ENCODE results near the gene PGLYRP1. TPM values are rescaled to one million over a fixed set of nuclear protein-coding genes. Genes with fewer than 3 reads are reported as not detected.

The PGLYRP1 gene
- total RNA-seq, 1 donor from 2014 or later: not detected

- Histone ChIP-seq H3K9me3 (ENCODE audit: insufficient read depth, low read depth, low read length) (no peaks in the 10 kb centered on the region), H2AFZ (ENCODE audit: low read depth, low read length) (no peak overlapping the region), H4K20me1 (ENCODE audit: insufficient read depth, low read length) (peaks cover 15% of the 10 kb centered on the region), H3K4me1 (ENCODE audit: insufficient read depth, low read length) (peaks cover 10% of the 10 kb centered on the region), H3K27ac (ENCODE audit: low read depth, low read length) (no peak overlapping the region), H3K27me3 (ENCODE audit: insufficient read depth, low read length) (peaks cover 12% of the 10 kb centered on the region), H3K9ac (ENCODE audit: low read length) (peak overlapping the region; percentile 27), H3K79me2 (ENCODE audit: insufficient read depth, low read length) (no peaks in the 10 kb centered on the region), H3K4me2 (ENCODE audit: low read length) (peak overlapping the region; percentile 80), H3K36me3 (ENCODE audit: insufficient read depth, low read length) (no peaks in the 10 kb centered on the region), H3K4me3 (ENCODE audit: insufficient read depth, low read depth, low read length) (peak overlapping the region; percentile 45)
- Mint-ChIP-seq H3K27me3 (ENCODE audit: low read depth, unreplicated experiment) (peaks cover 36% of the 10 kb centered on the region), H3K36me3 (ENCODE audit: low read depth, unreplicated experiment) (peaks cover 7% of the 10 kb centered on the region), H3K4me1 (ENCODE audit: low read depth, unreplicated experiment) (peaks cover 2% of the 10 kb centered on the region), H3K4me3 (ENCODE audit: unreplicated experiment) (peak overlapping the region; percentile 79), H3K9me3 (ENCODE audit: unreplicated experiment) (no peaks in the 10 kb centered on the region), H3K27ac (ENCODE audit: unreplicated experiment) (no peak overlapping the region)
- TF ChIP-seq, protein P1, sequence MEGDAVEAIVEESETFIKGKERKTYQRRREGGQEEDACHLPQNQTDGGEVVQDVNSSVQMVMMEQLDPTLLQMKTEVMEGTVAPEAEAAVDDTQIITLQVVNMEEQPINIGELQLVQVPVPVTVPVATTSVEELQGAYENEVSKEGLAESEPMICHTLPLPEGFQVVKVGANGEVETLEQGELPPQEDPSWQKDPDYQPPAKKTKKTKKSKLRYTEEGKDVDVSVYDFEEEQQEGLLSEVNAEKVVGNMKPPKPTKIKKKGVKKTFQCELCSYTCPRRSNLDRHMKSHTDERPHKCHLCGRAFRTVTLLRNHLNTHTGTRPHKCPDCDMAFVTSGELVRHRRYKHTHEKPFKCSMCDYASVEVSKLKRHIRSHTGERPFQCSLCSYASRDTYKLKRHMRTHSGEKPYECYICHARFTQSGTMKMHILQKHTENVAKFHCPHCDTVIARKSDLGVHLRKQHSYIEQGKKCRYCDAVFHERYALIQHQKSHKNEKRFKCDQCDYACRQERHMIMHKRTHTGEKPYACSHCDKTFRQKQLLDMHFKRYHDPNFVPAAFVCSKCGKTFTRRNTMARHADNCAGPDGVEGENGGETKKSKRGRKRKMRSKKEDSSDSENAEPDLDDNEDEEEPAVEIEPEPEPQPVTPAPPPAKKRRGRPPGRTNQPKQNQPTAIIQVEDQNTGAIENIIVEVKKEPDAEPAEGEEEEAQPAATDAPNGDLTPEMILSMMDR (IDR thresholded peaks at IDR 0.05; ENCODE audit: insufficient read depth, low read depth, low read length): no peak
- no peak for TF ChIP-seq EZH2 (IDR thresholded peaks at IDR 0.05; ENCODE audit: insufficient read depth, low read length)
- DNase-seq (ENCODE audit: low read depth): no peak
- FAIRE-seq: no peak
These were observed 49.8 kb downstream of the PGLYRP1 start for GRCh38 chr19:45972947-45973540.

GRCh38 chr19:45972081-45972946 is 50.5 kb downstream of the PGLYRP1 start:
- Histone ChIP-seq H3K79me2 (ENCODE audit: insufficient read depth, low read length) (no peaks in the 10 kb centered on the region), H4K20me1 (ENCODE audit: insufficient read depth, low read length) (peaks cover 15% of the 10 kb centered on the region), H3K9me3 (ENCODE audit: insufficient read depth, low read depth, low read length) (no peaks in the 10 kb centered on the region), H2AFZ (ENCODE audit: low read depth, low read length) (no peak overlapping the region), H3K4me3 (ENCODE audit: insufficient read depth, low read depth, low read length) (peak overlapping the region; percentile 45), H3K27me3 (ENCODE audit: insufficient read depth, low read length) (peaks cover 12% of the 10 kb centered on the region), H3K36me3 (ENCODE audit: insufficient read depth, low read length) (no peaks in the 10 kb centered on the region), H3K27ac (ENCODE audit: low read depth, low read length) (no peak overlapping the region), H3K4me1 (ENCODE audit: insufficient read depth, low read length) (peaks cover 10% of the 10 kb centered on the region), H3K4me2 (ENCODE audit: low read length) (peak overlapping the region; percentile 80), H3K9ac (ENCODE audit: low read length) (peak overlapping the region; percentile 27)
- DNase-seq (ENCODE audit: low read depth) (no peak), FAIRE-seq (no peak)
- TF ChIP-seq, protein P1 (IDR thresholded peaks at IDR 0.05; ENCODE audit: insufficient read depth, low read depth, low read length): no peak
- peak; percentile 33 for TF ChIP-seq EZH2 (IDR thresholded peaks at IDR 0.05; ENCODE audit: insufficient read depth, low read length)
- H3K4me1 Mint-ChIP-seq (ENCODE audit: low read depth, unreplicated experiment): peaks cover 2% of the 10 kb centered on the region
- H3K4me3 Mint-ChIP-seq (ENCODE audit: unreplicated experiment): peak overlapping the region; percentile 79
- peaks cover 10% of the 10 kb centered on the region for H3K36me3 Mint-ChIP-seq (ENCODE audit: low read depth, unreplicated experiment)
- no peak overlapping the region for H3K27ac Mint-ChIP-seq (ENCODE audit: unreplicated experiment)
- no peaks in the 10 kb centered on the region for H3K9me3 Mint-ChIP-seq (ENCODE audit: unreplicated experiment)
- H3K27me3 Mint-ChIP-seq (ENCODE audit: low read depth, unreplicated experiment): peaks cover 31% of the 10 kb centered on the region

All from astrocyte (in vitro differentiated cells and primary cell).